ENCODE data around the gene WBP1.

Gene WBP1

GRCh38 chr2:74424139-74424992 is 33.9 kb upstream of the WBP1 start:
- H3K4me1 ChIP-seq (ENCODE audit: control insufficient read depth, insufficient read depth, low read depth, low read length), result peaks cover 11% of the 10 kb centered on the region
- no peak overlapping the region for H2BK15ac ChIP-seq (ENCODE audit: low read depth, poor library complexity, severe bottlenecking)
- no peak overlapping the region for H3K18ac ChIP-seq (ENCODE audit: low read depth in 1 of 2, low read length in 2 of 2)
- no peak overlapping the region for H3K4ac ChIP-seq (ENCODE audit: low read depth in 1 of 2, low read length in 2 of 2)
- no peak overlapping the region for H3K4me2 ChIP-seq (ENCODE audit: low read length, poor library complexity, severe bottlenecking)
- H2BK12ac ChIP-seq (ENCODE audit: low read length in 2 of 2), result no peak overlapping the region
- WGBS, result 87% methylated on average over 5 of the region's 5 CpGs
- no peak overlapping the region for H2AK5ac ChIP-seq (ENCODE audit: low read length, severe bottlenecking)
- H3K14ac ChIP-seq (ENCODE audit: low read length in 2 of 2), result no peak overlapping the region
- peaks cover 39 to 44% of the 10 kb centered on the region in 2 experiments for H3K36me3 ChIP-seq (ENCODE audit: control insufficient read depth in 1 of 2, insufficient read depth in 2 of 2, low read depth in 1 of 2, low read length in 2 of 2)
- no peak overlapping the region for H3K4me3 ChIP-seq (ENCODE audit: insufficient read depth in 1 of 2, low read depth in 1 of 2, low read length in 2 of 2)
- no peak overlapping the region for H2BK5ac ChIP-seq (ENCODE audit: low read depth, low read length, poor library complexity, severe bottlenecking)
- H3K9me3 ChIP-seq (ENCODE audit: control insufficient read depth, low read length), result no peaks in the 10 kb centered on the region
- DNase-seq, result no peak
- no peak overlapping the region for H3K27ac ChIP-seq (ENCODE audit: low read length, poor library complexity, severe bottlenecking)
- H4K8ac ChIP-seq (ENCODE audit: low read length), result no peak overlapping the region
- no peaks in the 10 kb centered on the region for H3K27me3 ChIP-seq (ENCODE audit: control insufficient read depth in 1 of 2, insufficient read depth in 1 of 2, low read length in 2 of 2)
- H3K23ac ChIP-seq (ENCODE audit: low read length in 2 of 2), result no peak overlapping the region
- no peak overlapping the region for H2BK120ac ChIP-seq (ENCODE audit: low read depth, low read length)
- H4K91ac ChIP-seq (ENCODE audit: low read length), result no peak overlapping the region
- no peak overlapping the region for H3K9ac ChIP-seq (ENCODE audit: low read length)
- no peak overlapping the region for H2AFZ ChIP-seq (ENCODE audit: low read depth, low read length)
- H3K79me1 ChIP-seq (replicated peaks; ENCODE audit: low read length, poor library complexity, severe bottlenecking), result no peaks in the 10 kb centered on the region

GRCh38 chr2:74424995-74425406 is 33.2 kb upstream of the WBP1 start:
- Histone ChIP-seq H4K8ac (ENCODE audit: low read length) (no peak overlapping the region), H3K79me1 (replicated peaks; ENCODE audit: low read length, poor library complexity, severe bottlenecking) (no peaks in the 10 kb centered on the region), H3K27me3 (ENCODE audit: control insufficient read depth in 1 of 2, insufficient read depth in 1 of 2, low read length in 2 of 2) (no peaks in the 10 kb centered on the region), H2BK15ac (ENCODE audit: low read depth, poor library complexity, severe bottlenecking) (no peak overlapping the region), H2AFZ (ENCODE audit: low read depth, low read length) (no peak overlapping the region), H3K9me3 (ENCODE audit: control insufficient read depth, low read length) (no peaks in the 10 kb centered on the region), H3K18ac (ENCODE audit: low read depth in 1 of 2, low read length in 2 of 2) (no peak overlapping the region), H2BK120ac (ENCODE audit: low read depth, low read length) (no peak overlapping the region), H3K4me3 (ENCODE audit: insufficient read depth in 1 of 2, low read depth in 1 of 2, low read length in 2 of 2) (no peak overlapping the region), H3K14ac (ENCODE audit: low read length in 2 of 2) (no peak overlapping the region), H2AK5ac (ENCODE audit: low read length, severe bottlenecking) (no peak overlapping the region), H2BK12ac (ENCODE audit: low read length in 2 of 2) (no peak overlapping the region), H4K91ac (ENCODE audit: low read length) (no peak overlapping the region), H3K27ac (ENCODE audit: low read length, poor library complexity, severe bottlenecking) (no peak overlapping the region), H2BK5ac (ENCODE audit: low read depth, low read length, poor library complexity, severe bottlenecking) (no peak overlapping the region), H3K23ac (ENCODE audit: low read length in 2 of 2) (no peak overlapping the region), H3K4me1 (ENCODE audit: control insufficient read depth, insufficient read depth, low read depth, low read length) (peaks cover 16% of the 10 kb centered on the region), H3K9ac (ENCODE audit: low read length) (no peak overlapping the region), H3K4me2 (ENCODE audit: low read length, poor library complexity, severe bottlenecking) (no peak overlapping the region), H3K36me3 (ENCODE audit: control insufficient read depth in 1 of 2, insufficient read depth in 2 of 2, low read depth in 1 of 2, low read length in 2 of 2) (peaks cover 46 to 51% of the 10 kb centered on the region in 2 experiments), H3K4ac (ENCODE audit: low read depth in 1 of 2, low read length in 2 of 2) (no peak overlapping the region)
- no peak for DNase-seq
- WGBS, result 95% methylated on average over 4 of the region's 5 CpGs

GRCh38 chr2:74425523-74425922 is 32.7 kb upstream of the WBP1 start:
- H2BK5ac ChIP-seq (ENCODE audit: low read depth, low read length, poor library complexity, severe bottlenecking), result no peak overlapping the region
- H3K4me1 ChIP-seq (ENCODE audit: control insufficient read depth, insufficient read depth, low read depth, low read length), result peaks cover 21% of the 10 kb centered on the region
- no peak for DNase-seq
- WGBS, result 96% methylated on average over 7 of the region's 7 CpGs
- no peak overlapping the region for H3K14ac ChIP-seq (ENCODE audit: low read length in 2 of 2)
- no peak overlapping the region for H2AK5ac ChIP-seq (ENCODE audit: low read length, severe bottlenecking)
- H2BK12ac ChIP-seq (ENCODE audit: low read length in 2 of 2), result no peak overlapping the region
- no peak overlapping the region for H2AFZ ChIP-seq (ENCODE audit: low read depth, low read length)
- no peak overlapping the region for H2BK120ac ChIP-seq (ENCODE audit: low read depth, low read length)
- H3K23ac ChIP-seq (ENCODE audit: low read length in 2 of 2), result no peak overlapping the region
- peaks cover 51 to 56% of the 10 kb centered on the region in 2 experiments for H3K36me3 ChIP-seq (ENCODE audit: control insufficient read depth in 1 of 2, insufficient read depth in 2 of 2, low read depth in 1 of 2, low read length in 2 of 2)
- H3K9ac ChIP-seq (ENCODE audit: low read length), result no peak overlapping the region
- H4K8ac ChIP-seq (ENCODE audit: low read length), result no peak overlapping the region
- H3K4me2 ChIP-seq (ENCODE audit: low read length, poor library complexity, severe bottlenecking), result no peak overlapping the region
- H3K18ac ChIP-seq (ENCODE audit: low read depth in 1 of 2, low read length in 2 of 2), result no peak overlapping the region
- H3K27me3 ChIP-seq (ENCODE audit: control insufficient read depth in 1 of 2, insufficient read depth in 1 of 2, low read length in 2 of 2), result no peaks in the 10 kb centered on the region
- no peak overlapping the region for H3K4ac ChIP-seq (ENCODE audit: low read depth in 1 of 2, low read length in 2 of 2)
- H3K9me3 ChIP-seq (ENCODE audit: control insufficient read depth, low read length), result no peaks in the 10 kb centered on the region
- H3K27ac ChIP-seq (ENCODE audit: low read length, poor library complexity, severe bottlenecking), result no peak overlapping the region
- H4K91ac ChIP-seq (ENCODE audit: low read length), result no peak overlapping the region
- H3K4me3 ChIP-seq (ENCODE audit: insufficient read depth in 1 of 2, low read depth in 1 of 2, low read length in 2 of 2), result no peak overlapping the region
- H2BK15ac ChIP-seq (ENCODE audit: low read depth, poor library complexity, severe bottlenecking), result no peak overlapping the region
- H3K79me1 ChIP-seq (replicated peaks; ENCODE audit: low read length, poor library complexity, severe bottlenecking), result peaks cover 1% of the 10 kb centered on the region

- Histone ChIP-seq H2AK5ac (ENCODE audit: low read length, severe bottlenecking) (no peak overlapping the region), H3K4me3 (ENCODE audit: insufficient read depth in 1 of 2, low read depth in 1 of 2, low read length in 2 of 2) (no peak overlapping the region), H2BK5ac (ENCODE audit: low read depth, low read length, poor library complexity, severe bottlenecking) (no peak overlapping the region), H3K36me3 (ENCODE audit: control insufficient read depth in 1 of 2, insufficient read depth in 2 of 2, low read depth in 1 of 2, low read length in 2 of 2) (peaks cover 55 to 61% of the 10 kb centered on the region in 2 experiments), H3K4ac (ENCODE audit: low read depth in 1 of 2, low read length in 2 of 2) (no peak overlapping the region), H3K9ac (ENCODE audit: low read length) (no peak overlapping the region), H3K27ac (ENCODE audit: low read length, poor library complexity, severe bottlenecking) (no peak overlapping the region), H2BK12ac (ENCODE audit: low read length in 2 of 2) (no peak overlapping the region), H3K4me2 (ENCODE audit: low read length, poor library complexity, severe bottlenecking) (no peak overlapping the region), H3K18ac (ENCODE audit: low read depth in 1 of 2, low read length in 2 of 2) (no peak overlapping the region), H2BK120ac (ENCODE audit: low read depth, low read length) (no peak overlapping the region), H4K91ac (ENCODE audit: low read length) (no peak overlapping the region), H3K23ac (ENCODE audit: low read length in 2 of 2) (no peak overlapping the region), H4K8ac (ENCODE audit: low read length) (no peak overlapping the region), H3K9me3 (ENCODE audit: control insufficient read depth, low read length) (no peaks in the 10 kb centered on the region), H3K14ac (ENCODE audit: low read length in 2 of 2) (no peak overlapping the region), H3K27me3 (ENCODE audit: control insufficient read depth in 1 of 2, insufficient read depth in 1 of 2, low read length in 2 of 2) (no peaks in the 10 kb centered on the region), H2AFZ (ENCODE audit: low read depth, low read length) (no peak overlapping the region), H2BK15ac (ENCODE audit: low read depth, poor library complexity, severe bottlenecking) (no peak overlapping the region), H3K4me1 (ENCODE audit: control insufficient read depth, insufficient read depth, low read depth, low read length) (peaks cover 18% of the 10 kb centered on the region), H3K79me1 (replicated peaks; ENCODE audit: low read length, poor library complexity, severe bottlenecking) (peaks cover 5% of the 10 kb centered on the region)
- 89% methylated on average over 14 of the region's 14 CpGs for WGBS
- DNase-seq, result no peak
Observed at GRCh38 chr2:74426181-74426758, 32.0 kb upstream of the WBP1 start.
